WTC11 (cell line): ENCODE results near the gene ITGA8. TPM values are rescaled to one million over a fixed set of nuclear protein-coding genes. Genes with fewer than 3 reads are reported as not detected.

Source experiments
- ATAC-seq: fragments of 200-7000 bp; cut with Tn5 transposase; 2 replicates; pipeline ENCODE4 v1.10.0; 2021; ENCODE audit warnings: mild to moderate bottlenecking, moderate library complexity
- CTCF ChIA-PET: fragments of 300-600 bp; sonication (Branson Sonifier 250); formaldehyde crosslinking; loops from one replicate; lab custom pipeline; 2021; ENCODE audit warnings: antibody characterized with exemption; lab: Charles Lee
- POLR2A ChIA-PET: fragments of 350-600 bp; sonication (Branson Sonifier 250); formaldehyde crosslinking; loops from one replicate; lab custom pipeline; 2021; ENCODE audit warnings: antibody characterized with exemption; lab: Charles Lee
- DNase-seq: peaks from one replicate; pipeline ENCODE4 v3.0.0; 2021; ENCODE audit warnings: low spot score
- H3K27ac Mint-ChIP-seq: 2 replicates; pipeline ENCODE4 v1.8.0; 2021; ENCODE audit warnings: mixed read lengths
- H3K27me3 Mint-ChIP-seq: 2 replicates; pipeline ENCODE4 v1.8.0; 2021; ENCODE audit warnings: low read depth, mild to moderate bottlenecking, moderate library complexity, mixed read lengths
- H3K36me3 Mint-ChIP-seq: 2 replicates; pipeline ENCODE4 v1.8.0; 2021; ENCODE audit warnings: mixed read lengths
- H3K4me1 Mint-ChIP-seq: 2 replicates; pipeline ENCODE4 v1.8.0; 2022; ENCODE audit warnings: mixed read lengths
- H3K4me3 Mint-ChIP-seq: 2 replicates; pipeline ENCODE4 v1.8.0; 2021; ENCODE audit warnings: mild to moderate bottlenecking, moderate library complexity, mixed read lengths
- H3K9me3 Mint-ChIP-seq: 2 replicates; pipeline ENCODE4 v1.8.0; 2021; ENCODE audit warnings: mixed read lengths
- ARID4B ChIP-seq: sonication (generic); formaldehyde crosslinking; IDR thresholded peaks from 2 replicates; pipeline ENCODE4 v1.8.0; 2023; ENCODE audit warnings: missing genetic modification reagents, mild to moderate bottlenecking, borderline replicate concordance
- CREB1 ChIP-seq: sonication (generic); formaldehyde crosslinking; IDR thresholded peaks from 2 replicates; pipeline ENCODE4 v1.8.0; 2023; ENCODE audit warnings: mild to moderate bottlenecking, missing genetic modification reagents
- CTCF ChIP-seq: fragments of 200-600 bp; IDR thresholded peaks from 2 replicates; pipeline ENCODE4 v1.8.0; 2022; ENCODE audit warnings: antibody characterized with exemption
- ELF4 ChIP-seq: sonication (generic); formaldehyde crosslinking; IDR thresholded peaks from 2 replicates; pipeline ENCODE4 v1.8.1; 2022; ENCODE audit warnings: low read depth, mild to moderate bottlenecking, moderate library complexity, missing genetic modification reagents
- FOXP1 ChIP-seq: sonication (generic); formaldehyde crosslinking; IDR thresholded peaks from 2 replicates; pipeline ENCODE4 v1.8.0; 2022; ENCODE audit warnings: missing genetic modification reagents, mild to moderate bottlenecking, moderate library complexity, borderline replicate concordance
- IRF2 ChIP-seq: sonication (generic); formaldehyde crosslinking; IDR thresholded peaks from 2 replicates; pipeline ENCODE4 v1.8.0; 2022; ENCODE audit warnings: low read depth, missing genetic modification reagents, borderline replicate concordance
- JUN ChIP-seq: sonication (generic); formaldehyde crosslinking; IDR thresholded peaks from 2 replicates; pipeline ENCODE4 v1.8.0; 2023; ENCODE audit warnings: mild to moderate bottlenecking, missing genetic modification reagents
- NFATC4 ChIP-seq: fragments of 250-450 bp; sonication (Bioruptor Pico); IDR thresholded peaks from 2 replicates; pipeline ENCODE4 v1.9.0; 2021; ENCODE audit warnings: mild to moderate bottlenecking
- NFYB ChIP-seq: sonication (generic); formaldehyde crosslinking; conservative IDR thresholded peaks from 2 replicates; pipeline ENCODE4 v1.8.0; 2022; ENCODE audit warnings: low read depth, missing genetic modification reagents
- NR2C2 ChIP-seq: sonication (generic); formaldehyde crosslinking; IDR thresholded peaks from 2 replicates; pipeline ENCODE4 v1.8.0; 2022; ENCODE audit warnings: mild to moderate bottlenecking, missing genetic modification reagents
- RELA ChIP-seq: sonication (generic); formaldehyde crosslinking; IDR thresholded peaks from 2 replicates; pipeline ENCODE4 v1.8.1; 2022; ENCODE audit warnings: missing genetic modification reagents, mild to moderate bottlenecking, borderline replicate concordance
- TEAD1 ChIP-seq: sonication (generic); formaldehyde crosslinking; IDR thresholded peaks from 2 replicates; pipeline ENCODE4 v1.8.0; 2022; ENCODE audit warnings: mild to moderate bottlenecking, missing genetic modification reagents
- ZNF425 ChIP-seq: fragments of 250-450 bp; sonication (Bioruptor Pico); conservative IDR thresholded peaks from 2 replicates; pipeline ENCODE4 v1.9.0; 2021; ENCODE audit warnings: mild to moderate bottlenecking
- total RNA-seq: library from RNA; stranded (reverse); gene quantifications from 3 replicates; pipeline ENCODE4 v1.2.3, GENCODE V29; 2021
- TF ChIP-seq, protein P1 (sequence below): sonication (generic); formaldehyde crosslinking; IDR thresholded peaks from 2 replicates; pipeline ENCODE4 v1.8.1; 2023; ENCODE audit warnings: mild to moderate bottlenecking, missing genetic modification reagents, borderline replicate concordance
- TF ChIP-seq, protein P2 (sequence below): sonication (generic); formaldehyde crosslinking; IDR thresholded peaks from 2 replicates; pipeline ENCODE4 v1.8.1; 2022; ENCODE audit warnings: mild to moderate bottlenecking, moderate library complexity, missing genetic modification reagents
- TF ChIP-seq, protein P3 (sequence below): fragments of 250-450 bp; sonication (Bioruptor Pico); IDR thresholded peaks from 2 replicates; pipeline ENCODE4 v1.9.0; 2021; ENCODE audit warnings: mild to moderate bottlenecking
- TF ChIP-seq, protein P4 (sequence below): sonication (generic); formaldehyde crosslinking; IDR thresholded peaks from 2 replicates; pipeline ENCODE4 v1.8.0; 2022; ENCODE audit warnings: mild to moderate bottlenecking, missing genetic modification reagents

Gene ITGA8
- total RNA-seq, 1 experiment from 2014 or later = not detected

DNA sequence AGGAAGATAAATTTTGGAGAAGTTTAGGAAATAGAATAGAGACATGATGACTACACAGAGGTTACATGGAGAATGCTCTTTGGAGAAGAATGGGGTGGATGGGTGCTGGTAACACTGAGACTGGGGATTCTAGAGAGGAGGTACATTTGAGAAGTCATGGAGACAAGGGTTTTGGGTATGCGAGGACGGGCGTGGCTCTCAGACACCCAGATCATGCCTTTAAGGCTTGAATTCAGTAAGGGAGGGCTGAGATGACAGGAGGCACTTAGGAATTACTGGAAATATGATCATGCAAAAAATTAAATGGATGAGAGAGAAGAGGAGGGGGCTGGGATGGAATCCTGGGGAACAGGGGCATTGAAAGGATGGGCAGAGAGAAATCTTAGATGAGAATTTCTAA, 168.8 kb downstream of the ITGA8 start:
- Mint-ChIP-seq H3K36me3 (no peaks in the 10 kb centered on the region), H3K4me3 (no peak overlapping the region), H3K27ac (no peak overlapping the region), H3K27me3 (no peaks in the 10 kb centered on the region; the same call in none of the 2 replicates), H3K4me1 (peaks cover 3% of the 10 kb centered on the region; the same call in 1 of the 2 replicates), H3K9me3 (peaks cover 9% of the 10 kb centered on the region)
- ATAC-seq (no peak), DNase-seq (no peak)
- TF ChIP-seq NFYB (CRISPR knock-in tag) = no peak
- TF ChIP-seq, protein P1, sequence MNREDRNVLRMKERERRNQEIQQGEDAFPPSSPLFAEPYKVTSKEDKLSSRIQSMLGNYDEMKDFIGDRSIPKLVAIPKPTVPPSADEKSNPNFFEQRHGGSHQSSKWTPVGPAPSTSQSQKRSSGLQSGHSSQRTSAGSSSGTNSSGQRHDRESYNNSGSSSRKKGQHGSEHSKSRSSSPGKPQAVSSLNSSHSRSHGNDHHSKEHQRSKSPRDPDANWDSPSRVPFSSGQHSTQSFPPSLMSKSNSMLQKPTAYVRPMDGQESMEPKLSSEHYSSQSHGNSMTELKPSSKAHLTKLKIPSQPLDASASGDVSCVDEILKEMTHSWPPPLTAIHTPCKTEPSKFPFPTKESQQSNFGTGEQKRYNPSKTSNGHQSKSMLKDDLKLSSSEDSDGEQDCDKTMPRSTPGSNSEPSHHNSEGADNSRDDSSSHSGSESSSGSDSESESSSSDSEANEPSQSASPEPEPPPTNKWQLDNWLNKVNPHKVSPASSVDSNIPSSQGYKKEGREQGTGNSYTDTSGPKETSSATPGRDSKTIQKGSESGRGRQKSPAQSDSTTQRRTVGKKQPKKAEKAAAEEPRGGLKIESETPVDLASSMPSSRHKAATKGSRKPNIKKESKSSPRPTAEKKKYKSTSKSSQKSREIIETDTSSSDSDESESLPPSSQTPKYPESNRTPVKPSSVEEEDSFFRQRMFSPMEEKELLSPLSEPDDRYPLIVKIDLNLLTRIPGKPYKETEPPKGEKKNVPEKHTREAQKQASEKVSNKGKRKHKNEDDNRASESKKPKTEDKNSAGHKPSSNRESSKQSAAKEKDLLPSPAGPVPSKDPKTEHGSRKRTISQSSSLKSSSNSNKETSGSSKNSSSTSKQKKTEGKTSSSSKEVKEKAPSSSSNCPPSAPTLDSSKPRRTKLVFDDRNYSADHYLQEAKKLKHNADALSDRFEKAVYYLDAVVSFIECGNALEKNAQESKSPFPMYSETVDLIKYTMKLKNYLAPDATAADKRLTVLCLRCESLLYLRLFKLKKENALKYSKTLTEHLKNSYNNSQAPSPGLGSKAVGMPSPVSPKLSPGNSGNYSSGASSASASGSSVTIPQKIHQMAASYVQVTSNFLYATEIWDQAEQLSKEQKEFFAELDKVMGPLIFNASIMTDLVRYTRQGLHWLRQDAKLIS (CRISPR knock-in tag) = no peak
- no peak for TF ChIP-seq ZNF425
- no peak for TF ChIP-seq ELF4 (CRISPR knock-in tag)
- no peak for TF ChIP-seq FOXP1 (CRISPR knock-in tag)
- no peak for TF ChIP-seq TEAD1 (CRISPR knock-in tag)
- TF ChIP-seq, protein P2, sequence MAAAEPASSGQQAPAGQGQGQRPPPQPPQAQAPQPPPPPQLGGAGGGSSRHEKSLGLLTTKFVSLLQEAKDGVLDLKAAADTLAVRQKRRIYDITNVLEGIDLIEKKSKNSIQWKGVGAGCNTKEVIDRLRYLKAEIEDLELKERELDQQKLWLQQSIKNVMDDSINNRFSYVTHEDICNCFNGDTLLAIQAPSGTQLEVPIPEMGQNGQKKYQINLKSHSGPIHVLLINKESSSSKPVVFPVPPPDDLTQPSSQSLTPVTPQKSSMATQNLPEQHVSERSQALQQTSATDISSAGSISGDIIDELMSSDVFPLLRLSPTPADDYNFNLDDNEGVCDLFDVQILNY = no peak
- no peak for TF ChIP-seq IRF2 (CRISPR knock-in tag)
- TF ChIP-seq, protein P3, sequence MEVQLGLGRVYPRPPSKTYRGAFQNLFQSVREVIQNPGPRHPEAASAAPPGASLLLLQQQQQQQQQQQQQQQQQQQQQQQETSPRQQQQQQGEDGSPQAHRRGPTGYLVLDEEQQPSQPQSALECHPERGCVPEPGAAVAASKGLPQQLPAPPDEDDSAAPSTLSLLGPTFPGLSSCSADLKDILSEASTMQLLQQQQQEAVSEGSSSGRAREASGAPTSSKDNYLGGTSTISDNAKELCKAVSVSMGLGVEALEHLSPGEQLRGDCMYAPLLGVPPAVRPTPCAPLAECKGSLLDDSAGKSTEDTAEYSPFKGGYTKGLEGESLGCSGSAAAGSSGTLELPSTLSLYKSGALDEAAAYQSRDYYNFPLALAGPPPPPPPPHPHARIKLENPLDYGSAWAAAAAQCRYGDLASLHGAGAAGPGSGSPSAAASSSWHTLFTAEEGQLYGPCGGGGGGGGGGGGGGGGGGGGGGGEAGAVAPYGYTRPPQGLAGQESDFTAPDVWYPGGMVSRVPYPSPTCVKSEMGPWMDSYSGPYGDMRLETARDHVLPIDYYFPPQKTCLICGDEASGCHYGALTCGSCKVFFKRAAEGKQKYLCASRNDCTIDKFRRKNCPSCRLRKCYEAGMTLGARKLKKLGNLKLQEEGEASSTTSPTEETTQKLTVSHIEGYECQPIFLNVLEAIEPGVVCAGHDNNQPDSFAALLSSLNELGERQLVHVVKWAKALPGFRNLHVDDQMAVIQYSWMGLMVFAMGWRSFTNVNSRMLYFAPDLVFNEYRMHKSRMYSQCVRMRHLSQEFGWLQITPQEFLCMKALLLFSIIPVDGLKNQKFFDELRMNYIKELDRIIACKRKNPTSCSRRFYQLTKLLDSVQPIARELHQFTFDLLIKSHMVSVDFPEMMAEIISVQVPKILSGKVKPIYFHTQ = no peak
- CTCF ChIA-PET = no interaction called here
- POLR2A ChIA-PET = no interaction called here

DNA sequence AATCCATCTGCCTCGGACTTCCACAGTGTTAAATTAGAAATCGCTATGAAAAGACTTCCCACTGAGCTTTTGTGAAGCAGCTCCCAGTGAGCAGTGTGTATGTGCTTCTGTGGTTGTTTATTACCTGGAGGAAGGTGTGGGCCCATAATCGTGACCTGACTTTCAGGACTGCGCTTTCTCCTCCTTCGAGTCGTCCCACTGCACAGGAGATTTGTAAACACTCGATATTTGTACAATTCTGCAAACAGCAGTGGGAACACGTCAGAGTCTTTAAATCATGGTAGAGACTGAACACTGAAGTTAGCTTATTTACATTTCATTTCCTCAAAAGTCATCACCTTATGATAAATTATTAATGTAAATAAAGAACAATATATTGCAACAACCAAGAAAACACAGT, 171.4 kb downstream of the ITGA8 start:
- H3K27ac Mint-ChIP-seq = no peak overlapping the region
- H3K4me3 Mint-ChIP-seq = no peak overlapping the region
- H3K9me3 Mint-ChIP-seq = peaks cover 22% of the 10 kb centered on the region
- CTCF ChIA-PET = interaction anchor here (0.6 kb wide), 1 partner anchor 26 kb away, joined by 3 read pairs; no protein-coding TSS in a partner anchor
- POLR2A ChIA-PET = interaction anchor here (0.6 kb wide), 1 partner anchor 12 kb away, joined by 3 read pairs; no protein-coding TSS in a partner anchor
- no peaks in the 10 kb centered on the region for H3K36me3 Mint-ChIP-seq
- ATAC-seq = no peak
- no peak for DNase-seq
- H3K27me3 Mint-ChIP-seq = no peaks in the 10 kb centered on the region; the same call in none of the 2 replicates
- H3K4me1 Mint-ChIP-seq = peaks cover 3% of the 10 kb centered on the region; the same call in 1 of the 2 replicates
- TF ChIP-seq, protein P4, sequence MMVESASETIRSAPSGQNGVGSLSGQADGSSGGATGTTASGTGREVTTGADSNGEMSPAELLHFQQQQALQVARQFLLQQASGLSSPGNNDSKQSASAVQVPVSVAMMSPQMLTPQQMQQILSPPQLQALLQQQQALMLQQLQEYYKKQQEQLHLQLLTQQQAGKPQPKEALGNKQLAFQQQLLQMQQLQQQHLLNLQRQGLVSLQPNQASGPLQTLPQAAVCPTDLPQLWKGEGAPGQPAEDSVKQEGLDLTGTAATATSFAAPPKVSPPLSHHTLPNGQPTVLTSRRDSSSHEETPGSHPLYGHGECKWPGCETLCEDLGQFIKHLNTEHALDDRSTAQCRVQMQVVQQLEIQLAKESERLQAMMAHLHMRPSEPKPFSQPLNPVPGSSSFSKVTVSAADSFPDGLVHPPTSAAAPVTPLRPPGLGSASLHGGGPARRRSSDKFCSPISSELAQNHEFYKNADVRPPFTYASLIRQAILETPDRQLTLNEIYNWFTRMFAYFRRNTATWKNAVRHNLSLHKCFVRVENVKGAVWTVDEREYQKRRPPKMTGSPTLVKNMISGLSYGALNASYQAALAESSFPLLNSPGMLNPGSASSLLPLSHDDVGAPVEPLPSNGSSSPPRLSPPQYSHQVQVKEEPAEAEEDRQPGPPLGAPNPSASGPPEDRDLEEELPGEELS (CRISPR knock-in tag) = no peak
- no peak for TF ChIP-seq CTCF
- TF ChIP-seq NR2C2 (CRISPR knock-in tag) = no peak
- TF ChIP-seq CREB1 = no peak
- TF ChIP-seq ARID4B = no peak
- no peak for TF ChIP-seq RELA (CRISPR knock-in tag)
- TF ChIP-seq JUN (CRISPR knock-in tag) = no peak
- no peak for TF ChIP-seq NFATC4 (CRISPR knock-in tag)
